A673 (cell line): ENCODE measurements around the gene ATP2B3.

Source experiments
- CTCF ChIP-seq: fragments of 300-800, 200-600 bp; sonication (generic); conservative IDR thresholded peaks from 2 replicates; pipeline ENCODE4 v1.5.1; 2017; ENCODE audit warnings: low read depth, mild to moderate bottlenecking, antibody characterized with exemption, low read length, moderate library complexity, mixed read lengths
- EZH2 ChIP-seq: fragments of 200-600 bp; sonication (generic); IDR thresholded peaks from 2 replicates; pipeline ENCODE4 v1.6.1; 2017; ENCODE audit warnings: borderline replicate concordance, low read depth, mild to moderate bottlenecking, mixed read lengths, antibody characterized with exemption, low read length; ENCODE audit not compliant: poor library complexity, severe bottlenecking

DNA sequence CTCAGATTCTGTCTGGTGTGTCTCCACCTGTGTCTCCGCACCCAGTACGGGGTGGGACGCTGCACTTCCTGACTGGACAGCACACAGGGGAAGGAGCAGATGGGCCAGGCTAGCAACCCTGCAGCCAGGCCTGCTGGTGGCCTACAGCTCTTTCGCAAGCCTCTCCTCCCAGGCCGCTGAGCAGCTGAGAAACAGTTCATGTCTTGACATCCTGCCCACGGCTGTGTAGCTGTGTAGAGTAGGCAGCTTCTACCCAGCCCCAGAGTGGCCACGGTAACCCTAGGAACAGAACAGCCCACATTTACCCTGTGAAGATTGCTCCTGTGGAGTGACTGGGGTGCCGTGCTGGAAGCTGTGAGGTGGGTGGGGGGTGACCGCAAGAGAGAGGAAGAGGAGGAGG, 42.6 kb downstream of the ATP2B3 start:
- TF ChIP-seq CTCF (no peak), EZH2 (no peak)
